HK-2 (cell line): ENCODE results near the gene THRB.

Experiments
- DNase-seq: peaks from one replicate; pipeline ENCODE4 v3.0.0-alpha.2; 2018; ENCODE audit not compliant: unreplicated experiment

Gene THRB

DNA sequence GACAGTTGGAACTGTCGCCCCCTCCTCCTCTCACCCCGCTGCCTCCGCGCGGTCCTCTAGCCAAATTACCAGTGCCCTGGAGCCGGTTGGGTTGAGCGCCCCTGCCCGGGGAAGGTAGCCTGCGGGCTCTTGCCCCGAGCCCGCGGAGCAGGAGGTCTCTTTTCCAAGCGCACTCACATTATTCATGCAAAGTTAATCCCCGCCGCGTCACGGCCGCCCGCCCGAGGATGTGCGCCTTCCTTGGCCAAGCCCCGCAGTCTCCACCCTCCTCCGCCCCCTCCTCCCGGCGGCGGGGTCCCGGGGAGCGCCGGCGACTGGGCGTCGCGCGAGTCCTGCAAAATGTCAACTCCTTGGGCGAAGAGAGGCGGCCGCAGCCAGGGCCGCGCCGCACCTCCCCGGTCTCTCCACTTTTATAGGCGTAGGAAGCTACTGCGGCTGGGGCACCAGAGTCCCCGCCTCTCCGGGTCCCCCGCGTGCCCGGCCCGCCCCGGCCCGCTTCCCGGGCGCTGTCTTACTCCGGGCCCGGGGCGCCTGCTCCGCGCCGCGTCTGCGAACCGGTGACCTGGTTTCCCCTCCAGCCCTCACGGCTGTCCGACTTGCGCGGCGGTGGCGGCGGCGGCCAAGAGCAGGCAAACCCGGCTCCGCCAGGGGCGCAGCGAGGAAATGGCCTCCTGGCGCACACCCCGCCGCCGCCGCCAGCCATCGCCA is at the start of gene THRB:
Gene THRB (minus strand): TSS at position 233 of the 708 bp plus-strand sequence.
- peak; percentile 80 for DNase-seq

GRCh38 chr3:24541935-24542334 is 47.3 kb upstream of the THRB start:
- DNase-seq, result no peak

GRCh38 chr3:24540821-24541220 is 46.2 kb upstream of the THRB start:
- DNase-seq, result no peak

DNA sequence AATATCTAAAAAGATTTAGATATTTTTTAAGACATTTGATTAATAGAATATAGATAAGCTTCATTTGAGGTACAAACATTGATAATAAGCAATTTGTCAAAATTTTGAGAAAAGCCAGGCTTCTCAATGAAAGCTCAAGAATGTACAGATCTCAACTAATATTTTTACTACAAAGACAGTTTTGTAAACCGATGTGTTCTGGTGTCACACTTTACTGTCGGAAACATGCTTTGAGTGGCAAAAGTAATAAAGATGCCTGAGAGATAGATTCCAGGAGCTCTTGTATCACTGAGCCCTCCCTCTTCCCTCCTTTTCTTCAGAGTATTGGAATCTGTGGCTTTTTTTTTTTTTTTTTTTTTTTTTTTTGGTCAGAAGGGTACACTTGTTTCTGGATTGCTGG is 45.0 kb upstream of the THRB start:
- DNase-seq, result no peak

DNA sequence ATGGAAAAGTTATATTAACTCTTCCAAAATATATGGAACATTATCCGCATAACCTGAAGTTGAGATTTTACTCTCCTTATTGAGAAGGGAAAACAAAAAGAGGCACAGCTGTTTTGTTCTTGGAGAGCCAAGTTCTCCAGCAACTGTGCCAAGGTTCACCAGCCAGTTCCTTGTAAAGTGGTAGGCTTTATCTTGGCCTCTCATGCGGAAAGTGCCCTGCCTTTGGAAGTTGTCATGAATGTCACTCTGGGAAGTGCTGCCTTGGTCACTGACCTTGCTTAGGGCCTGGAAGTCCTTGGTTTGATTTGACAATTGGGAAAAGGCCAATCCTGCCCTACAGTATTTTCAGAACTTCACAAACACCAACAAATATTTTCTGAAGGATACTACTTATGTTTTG is 44.2 kb upstream of the THRB start:
- DNase-seq, result no peak

GRCh38 chr3:24533561-24534193 is 39.0 kb upstream of the THRB start:
- DNase-seq, result no peak

- DNase-seq, result no peak
Observed at GRCh38 chr3:24530471-24530870, 35.8 kb upstream of the THRB start.

DNA sequence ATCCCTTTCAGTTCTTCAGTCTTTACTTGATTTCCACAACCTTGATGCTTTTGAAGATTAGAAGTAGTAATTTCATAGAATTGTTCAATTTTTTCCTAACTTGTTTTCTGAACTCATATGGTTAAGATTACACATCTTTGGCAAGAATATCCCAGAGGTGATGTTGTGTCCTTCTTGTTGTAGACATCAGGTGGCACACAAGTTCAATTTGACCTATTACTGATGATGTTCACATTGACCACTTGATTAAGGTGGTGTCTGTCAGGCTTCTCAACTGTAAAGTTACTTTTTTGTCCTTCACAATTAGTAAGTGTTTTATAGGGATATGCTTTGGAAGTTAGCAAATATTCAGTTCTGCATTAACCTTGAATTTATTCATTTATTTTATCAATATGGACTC is 34.6 kb upstream of the THRB start:
- DNase-seq, result no peak

DNA sequence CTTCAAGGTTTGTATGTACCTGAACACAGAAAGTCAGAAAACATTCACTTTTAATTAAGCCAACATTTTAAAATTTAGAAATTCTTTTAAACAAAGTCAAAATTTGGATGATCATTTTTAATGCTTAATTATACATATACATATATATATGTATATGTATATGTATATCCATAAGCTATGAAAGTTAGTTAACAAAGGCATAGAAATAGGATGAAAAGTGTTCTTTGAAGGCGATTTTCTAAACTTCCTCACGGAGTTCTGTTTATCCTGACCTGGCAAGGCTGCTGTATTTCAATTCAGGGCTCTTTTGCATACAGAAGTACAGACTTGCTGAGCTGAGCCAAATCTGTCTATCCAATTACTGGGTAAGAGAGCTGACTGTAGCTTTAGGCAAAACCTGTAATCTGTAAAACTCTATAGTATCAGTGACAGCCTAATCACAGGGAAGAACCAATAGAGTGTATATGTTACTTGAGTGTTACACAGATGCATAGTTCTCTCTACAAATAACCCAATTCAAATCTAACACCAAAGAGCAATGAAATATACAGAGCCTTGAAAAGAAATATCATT is 32.1 kb upstream of the THRB start:
- DNase-seq, result no peak

- no peak for DNase-seq
Observed at GRCh38 chr3:24525557-24525956, 30.9 kb upstream of the THRB start.

GRCh38 chr3:24525022-24525421 is 30.4 kb upstream of the THRB start:
- DNase-seq, result no peak

DNA sequence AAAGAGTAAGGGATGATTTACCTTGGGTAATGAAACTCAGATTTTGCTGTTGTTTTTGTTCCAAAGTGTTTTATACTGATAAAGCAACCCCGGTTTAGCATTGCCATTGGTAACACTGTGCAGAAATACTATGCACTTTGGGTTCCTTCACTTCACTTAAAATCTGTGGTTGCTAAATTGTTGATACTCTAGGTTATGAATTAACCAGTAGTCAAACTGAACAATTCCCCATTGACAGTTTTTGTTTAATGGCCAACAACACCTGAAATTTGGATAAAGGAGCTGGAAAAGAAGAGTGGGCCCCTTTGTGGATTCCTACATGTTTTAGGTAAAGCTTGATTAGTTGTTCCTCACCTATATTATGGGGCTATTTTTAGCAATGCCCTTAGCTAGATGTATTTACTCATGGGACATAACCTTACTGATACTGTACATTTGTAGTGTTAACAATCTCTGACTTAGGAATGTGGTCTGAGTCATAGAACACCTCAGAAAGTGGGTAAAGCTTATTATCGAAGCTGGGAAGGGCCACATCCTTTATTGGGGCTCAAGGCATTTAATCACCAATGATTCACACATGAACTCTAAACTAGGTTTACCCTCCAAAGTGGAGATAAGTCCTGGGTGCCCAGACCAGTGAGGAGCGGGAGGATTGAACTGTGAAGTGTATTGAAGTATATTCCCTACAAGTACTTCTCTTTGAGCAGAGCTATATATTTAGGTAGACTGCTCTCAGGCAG is 29.5 kb upstream of the THRB start:
- no peak for DNase-seq

- DNase-seq, result no peak
Observed at GRCh38 chr3:24523215-24523614, 28.6 kb upstream of the THRB start.

DNA sequence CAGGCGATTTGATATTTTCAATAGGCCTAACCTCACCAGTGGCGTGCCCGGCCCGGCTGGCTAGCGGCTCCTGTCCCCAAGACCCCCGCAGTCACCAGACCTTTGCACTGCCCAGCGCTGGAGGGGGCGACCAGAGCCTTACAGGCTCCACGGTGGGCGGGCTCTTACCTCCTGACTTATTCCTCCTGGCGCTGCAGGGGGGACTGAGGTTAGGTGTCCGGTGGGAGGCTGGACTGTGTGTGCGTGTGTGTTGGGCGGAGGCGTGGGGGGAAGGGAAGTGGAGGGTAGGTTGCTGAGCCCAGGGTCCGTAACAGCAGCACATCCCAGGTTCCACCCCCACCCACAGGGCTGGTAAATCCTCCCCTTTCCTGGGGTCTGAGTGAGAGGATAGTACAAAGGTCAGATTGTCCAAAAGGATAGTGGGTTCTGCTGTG is 27.5 kb upstream of the THRB start:
- no peak for DNase-seq

GRCh38 chr3:24521420-24522145 is 26.9 kb upstream of the THRB start:
- DNase-seq, result peak; percentile 55

DNA sequence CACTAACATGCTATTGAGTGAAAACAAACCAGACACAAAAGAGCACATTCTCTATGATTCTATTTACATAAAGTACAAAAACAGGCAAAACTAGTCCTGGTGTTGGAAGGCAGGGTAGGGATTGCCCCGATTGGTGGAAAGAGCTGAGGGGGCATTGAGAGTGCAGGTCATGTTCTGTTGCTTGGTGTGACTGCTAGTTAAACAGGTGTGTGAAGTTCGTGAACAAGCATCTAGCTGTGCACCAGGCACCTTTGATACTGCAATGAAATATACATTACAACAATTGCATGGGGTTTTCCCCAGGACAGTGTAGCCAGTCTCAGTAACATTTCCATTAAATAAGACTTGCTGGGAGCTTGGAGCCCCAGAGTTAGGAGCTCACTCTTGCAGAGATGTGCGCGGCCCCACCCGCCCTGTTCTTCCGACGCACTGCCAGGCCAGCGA is 26.3 kb upstream of the THRB start:
- no peak for DNase-seq

DNA sequence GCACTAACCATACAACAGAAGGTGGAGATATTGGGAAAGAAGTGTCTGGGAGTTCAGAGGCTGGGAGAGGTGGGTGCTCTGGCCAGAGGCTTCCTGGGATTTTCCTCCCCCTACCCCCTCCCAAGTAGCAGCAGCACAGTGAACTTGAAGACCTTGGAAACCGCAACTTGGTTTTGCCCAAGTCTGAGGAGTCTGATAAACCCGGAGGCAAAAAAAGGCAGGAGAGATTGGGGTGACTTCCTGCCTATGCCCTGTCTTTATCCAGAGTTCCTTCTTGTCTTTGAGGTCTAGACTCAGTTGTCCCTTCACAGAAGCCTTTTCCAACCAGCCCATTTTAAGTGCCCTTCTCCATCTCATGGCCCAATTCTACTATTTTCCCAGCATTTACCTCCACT is 25.4 kb upstream of the THRB start:
- no peak for DNase-seq

GRCh38 chr3:24519368-24520100 is 24.9 kb upstream of the THRB start:
- DNase-seq, result no peak

GRCh38 chr3:24518990-24519367 is 24.3 kb upstream of the THRB start:
- DNase-seq, result no peak

- no peak for DNase-seq
Observed at GRCh38 chr3:24514119-24514518, 19.5 kb upstream of the THRB start.

GRCh38 chr3:24513463-24513862 is 18.8 kb upstream of the THRB start:
- DNase-seq, result no peak
